ENCODE results near the gene ADGRL2.

ADGRL2 gene

DNA sequence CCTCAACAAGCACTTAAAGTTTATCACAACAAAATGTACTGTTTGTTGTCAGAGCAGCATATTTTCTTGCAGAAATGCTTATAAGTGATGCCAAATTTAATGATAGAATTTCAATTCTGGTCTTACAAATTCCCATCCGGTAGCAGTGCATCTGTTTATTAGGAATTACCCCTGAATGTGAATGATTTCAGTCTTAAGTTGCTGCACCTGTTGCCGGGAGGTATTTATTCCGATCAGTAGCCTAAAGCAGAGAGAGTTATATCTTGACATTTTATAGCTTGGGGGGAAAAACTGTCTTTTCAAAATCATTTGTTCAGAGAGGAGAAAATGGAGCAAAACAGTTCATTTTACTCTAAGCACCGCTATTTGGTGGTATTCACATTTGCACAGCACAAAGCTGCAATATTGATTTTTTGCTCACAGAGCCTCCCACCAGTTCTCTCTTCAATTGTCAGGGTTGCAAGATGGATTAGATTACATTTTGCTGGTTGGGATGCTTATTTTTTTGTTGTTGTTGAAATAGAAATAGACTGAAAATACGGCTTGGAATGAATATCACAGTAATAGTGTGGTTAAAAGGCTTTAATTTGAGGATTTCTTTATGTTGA is 98.6 kb downstream of the ADGRL2 start:
- in situ Hi-C loops (cut with MboI; ENCODE audit: low sequenced_read_pairs): no loop called here

GRCh38 chr1:81907575-81907974 is 106.8 kb downstream of the ADGRL2 start:
- in situ Hi-C loops (cut with MboI; ENCODE audit: low sequenced_read_pairs): no loop called here

DNA sequence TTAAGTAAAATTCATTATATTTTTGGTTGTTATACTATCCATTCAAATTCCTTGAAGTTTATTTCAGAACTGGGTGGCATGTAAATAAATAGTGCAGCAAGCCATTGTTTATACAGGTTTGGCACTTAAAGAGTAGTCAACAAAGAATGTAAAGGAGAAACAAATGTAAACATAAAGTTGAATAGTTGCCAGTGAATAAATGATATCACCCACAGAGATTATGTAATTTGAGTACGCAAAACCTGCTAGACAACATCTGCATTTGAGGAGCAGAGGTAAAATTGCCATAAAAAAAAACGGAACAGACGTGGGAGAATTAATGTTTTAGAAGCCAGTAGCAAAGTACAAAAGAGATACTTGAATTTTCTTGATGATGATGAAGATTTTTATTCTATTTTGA is 111.6 kb downstream of the ADGRL2 start:
- in situ Hi-C loops (cut with MboI; ENCODE audit: low sequenced_read_pairs): no loop called here

DNA sequence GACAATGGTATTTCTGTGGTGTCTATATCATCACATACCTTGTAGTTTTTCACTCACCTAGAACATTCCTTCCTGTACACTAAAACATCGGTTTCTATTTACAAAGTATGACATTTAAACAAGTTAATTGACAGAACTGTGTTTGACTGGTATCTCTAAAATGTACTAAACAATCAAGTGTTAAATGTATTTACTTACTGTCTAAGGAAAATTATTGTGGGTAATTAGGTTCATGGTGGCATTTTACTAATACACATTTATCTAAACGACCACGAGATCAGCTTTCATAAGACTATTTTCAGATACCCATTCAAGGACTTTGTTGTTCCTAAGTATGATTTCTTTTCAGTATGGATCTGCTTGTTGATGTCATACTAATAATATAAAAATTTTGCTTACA is 115.2 kb downstream of the ADGRL2 start:
- in situ Hi-C loops (cut with MboI; ENCODE audit: low sequenced_read_pairs): no loop called here

- in situ Hi-C loops (cut with MboI; ENCODE audit: low sequenced_read_pairs): no loop called here
Observed at GRCh38 chr1:81920245-81920740, 119.6 kb downstream of the ADGRL2 start.

- in situ Hi-C loops (cut with MboI; ENCODE audit: low sequenced_read_pairs): no loop called here
Observed at GRCh38 chr1:81920886-81921285, 120.2 kb downstream of the ADGRL2 start.

GRCh38 chr1:81921344-81921743 is 120.6 kb downstream of the ADGRL2 start:
- in situ Hi-C loops (cut with MboI; ENCODE audit: low sequenced_read_pairs): no loop called here

DNA sequence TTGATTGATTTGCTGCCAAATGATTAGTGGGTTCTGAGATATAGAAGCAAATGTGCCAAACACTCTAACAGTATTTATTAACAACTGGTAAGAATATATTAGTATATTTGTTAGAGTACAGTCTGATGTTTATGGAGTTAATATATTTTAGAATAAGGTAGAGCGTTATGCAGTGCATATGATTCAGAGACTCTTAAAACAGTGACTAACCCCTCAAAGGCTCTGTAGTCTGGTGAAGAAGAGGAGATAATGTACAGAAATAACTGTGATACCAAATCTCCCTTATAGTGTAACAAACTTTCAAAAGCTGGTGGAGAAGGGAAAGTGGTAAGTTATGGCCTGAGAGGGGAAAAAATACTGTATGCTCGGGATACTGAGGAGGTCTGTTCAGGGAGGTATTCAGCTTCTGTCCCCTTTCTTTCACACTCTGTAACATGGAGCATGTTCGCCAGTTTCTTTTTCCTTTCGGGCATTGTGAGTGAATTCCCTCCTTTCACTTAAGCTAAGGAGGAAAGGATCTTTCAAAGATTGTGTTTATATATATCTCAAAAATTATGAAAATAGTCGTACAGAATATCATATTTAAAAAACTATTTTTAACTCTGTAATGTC is 121.2 kb downstream of the ADGRL2 start:
- in situ Hi-C loops (cut with MboI; ENCODE audit: low sequenced_read_pairs): no loop called here

GRCh38 chr1:81922955-81923354 is 122.2 kb downstream of the ADGRL2 start:
- in situ Hi-C loops (cut with MboI; ENCODE audit: low sequenced_read_pairs): no loop called here

GRCh38 chr1:81929106-81929505 is 128.4 kb downstream of the ADGRL2 start:
- in situ Hi-C loops (cut with MboI; ENCODE audit: low sequenced_read_pairs): no loop called here

GRCh38 chr1:81936853-81937252 is 136.1 kb downstream of the ADGRL2 start:
- in situ Hi-C loops (cut with MboI; ENCODE audit: low sequenced_read_pairs): no loop called here

- in situ Hi-C loops (cut with MboI; ENCODE audit: low sequenced_read_pairs): no loop called here
Observed at GRCh38 chr1:81937791-81938450, 137.2 kb downstream of the ADGRL2 start.

- in situ Hi-C loops (cut with MboI; ENCODE audit: low sequenced_read_pairs): no loop called here
Observed at GRCh38 chr1:81948495-81948894, 147.8 kb downstream of the ADGRL2 start.

GRCh38 chr1:81949421-81949820 is 148.7 kb downstream of the ADGRL2 start:
- in situ Hi-C loops (cut with MboI; ENCODE audit: low sequenced_read_pairs): no loop called here

DNA sequence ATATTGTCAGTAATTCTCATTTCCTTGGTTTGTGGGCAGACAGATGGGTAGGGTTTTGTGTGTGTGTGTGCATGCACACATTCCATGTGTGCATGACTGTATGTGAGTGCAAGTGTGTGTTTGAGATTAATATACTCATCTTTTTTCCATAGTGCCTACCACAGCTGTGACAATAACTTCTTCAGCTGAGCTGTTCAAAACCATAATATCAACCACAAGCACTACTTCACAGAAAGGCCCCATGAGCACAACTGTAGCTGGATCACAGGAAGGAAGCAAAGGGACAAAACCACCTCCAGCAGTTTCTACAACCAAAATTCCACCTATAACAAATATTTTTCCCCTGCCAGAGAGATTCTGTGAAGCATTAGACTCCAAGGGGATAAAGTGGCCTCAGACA is 149.3 kb downstream of the ADGRL2 start:
- in situ Hi-C loops (cut with MboI; ENCODE audit: low sequenced_read_pairs): no loop called here

DNA sequence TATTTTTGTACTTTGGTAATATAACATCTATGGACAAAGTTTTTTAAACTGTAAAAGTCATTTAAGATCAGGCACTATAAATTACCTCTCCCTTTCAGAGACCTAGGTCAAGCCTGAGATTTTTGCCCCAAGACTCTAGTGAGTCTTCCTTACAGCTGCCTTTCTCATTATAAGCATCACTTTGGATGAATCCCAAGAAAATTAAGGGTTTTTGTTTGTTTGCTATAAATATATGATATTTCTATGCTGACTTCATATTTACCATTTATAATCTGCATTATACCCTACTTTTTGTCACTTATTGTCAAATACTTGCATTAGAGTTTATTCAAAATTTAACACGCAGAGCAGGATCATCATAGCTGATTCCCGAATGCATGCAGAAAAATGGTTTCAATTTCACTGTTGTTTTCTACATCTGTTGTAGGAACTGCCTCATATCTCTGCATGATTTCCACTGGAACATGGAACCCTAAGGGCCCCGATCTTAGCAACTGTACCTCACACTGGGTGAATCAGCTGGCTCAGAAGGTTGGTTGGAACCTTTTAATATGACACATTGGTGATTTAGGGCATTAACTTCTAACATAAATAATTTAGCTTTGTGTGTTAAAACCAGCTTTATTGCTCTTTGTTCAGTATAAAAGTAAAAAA is 150.0 kb downstream of the ADGRL2 start:
- in situ Hi-C loops (cut with MboI; ENCODE audit: low sequenced_read_pairs): no loop called here

- in situ Hi-C loops (cut with MboI; ENCODE audit: low sequenced_read_pairs): no loop called here
Observed at GRCh38 chr1:81954534-81955020, 153.8 kb downstream of the ADGRL2 start.

DNA sequence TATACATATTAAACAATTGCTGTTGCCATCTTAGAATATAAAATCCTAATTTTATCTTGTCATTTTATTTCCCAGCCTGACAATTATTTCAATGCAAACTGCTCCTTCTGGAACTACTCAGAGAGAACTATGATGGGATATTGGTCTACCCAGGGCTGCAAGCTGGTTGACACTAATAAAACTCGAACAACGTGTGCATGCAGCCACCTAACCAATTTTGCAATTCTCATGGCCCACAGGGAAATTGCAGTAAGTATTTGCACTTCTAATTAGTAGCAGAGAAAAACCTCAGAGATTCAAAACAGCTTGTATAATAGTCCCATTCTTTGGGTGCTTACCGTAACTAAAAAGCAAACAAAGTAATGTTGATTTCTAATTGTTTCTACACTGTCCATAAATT is 167.2 kb downstream of the ADGRL2 start:
- in situ Hi-C loops (cut with MboI; ENCODE audit: low sequenced_read_pairs): no loop called here

DNA sequence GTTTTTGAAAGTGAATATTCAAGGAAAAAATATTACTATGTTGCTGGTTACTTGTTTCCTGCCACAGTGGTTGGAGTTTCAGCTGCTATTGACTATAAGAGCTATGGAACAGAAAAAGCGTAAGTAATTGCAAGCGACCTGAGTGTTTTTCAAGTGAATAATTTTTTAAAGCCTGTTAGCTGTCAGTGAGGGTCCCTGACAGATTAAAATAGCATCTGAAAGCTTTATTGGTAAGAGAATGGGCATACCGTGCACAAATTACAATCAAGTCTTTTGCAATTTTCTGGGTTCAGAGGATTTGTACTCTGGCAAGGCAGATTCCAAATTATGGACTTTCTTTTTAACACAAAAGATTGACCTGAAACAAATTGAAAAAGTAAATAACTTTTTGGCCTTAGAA is 169.7 kb downstream of the ADGRL2 start:
- in situ Hi-C loops (cut with MboI; ENCODE audit: low sequenced_read_pairs): no loop called here

DNA sequence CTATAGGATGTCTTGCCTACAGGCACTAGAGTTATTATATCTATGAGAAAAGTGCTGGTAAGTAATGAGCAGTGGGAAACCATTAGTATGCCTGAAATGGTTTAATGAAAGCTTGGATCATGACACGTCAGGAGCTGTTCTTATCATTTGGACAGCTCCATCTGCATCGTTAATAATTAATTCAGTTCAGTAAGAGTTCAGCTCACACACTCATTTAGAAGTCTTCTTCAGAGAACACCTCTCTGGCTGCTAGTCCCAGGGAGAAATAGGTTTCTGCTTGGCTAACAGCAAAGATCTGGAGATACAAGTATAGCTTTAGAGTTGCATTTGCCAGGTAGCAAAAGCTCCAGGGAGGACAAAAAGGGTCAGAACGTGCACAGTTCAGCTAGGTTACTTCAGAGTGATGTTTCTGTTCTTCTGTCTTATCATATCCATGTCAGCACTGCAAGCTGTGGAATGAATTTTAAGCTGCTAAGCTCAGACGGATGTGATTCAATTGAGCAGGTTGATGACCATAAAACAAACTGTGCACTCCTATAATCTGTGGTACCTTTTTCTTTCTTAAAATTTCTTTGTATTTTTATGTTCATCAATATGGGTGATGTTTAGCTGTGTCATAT is 173.6 kb downstream of the ADGRL2 start:
- in situ Hi-C loops (cut with MboI; ENCODE audit: low sequenced_read_pairs): no loop called here

GRCh38 chr1:81974883-81975555 is 174.3 kb downstream of the ADGRL2 start:
- in situ Hi-C loops (cut with MboI; ENCODE audit: low sequenced_read_pairs): no loop called here
